ENCODE measurements around the gene PLEKHG3.

DNA sequence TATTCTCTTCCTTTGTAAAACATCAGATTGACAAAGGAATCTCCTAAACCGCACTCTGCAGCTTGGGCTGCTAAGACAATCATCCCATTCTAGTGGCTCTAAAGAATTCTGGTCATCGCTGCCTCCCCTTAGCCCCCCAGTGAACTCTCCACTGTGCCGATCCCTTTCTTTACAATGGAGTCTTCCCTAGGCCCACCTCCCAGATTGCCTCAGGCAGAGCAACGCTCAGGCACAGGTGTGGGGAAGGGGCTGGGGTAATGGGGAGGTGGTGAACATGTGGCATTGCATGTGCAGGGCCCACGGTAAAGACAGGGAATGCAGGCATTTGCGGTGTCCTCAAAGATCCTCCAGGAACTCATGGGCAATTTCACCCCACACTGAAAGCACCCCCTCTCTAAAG is 86.3 kb downstream of the PLEKHG3 start:
- TF ChIP-seq, protein P1, sequence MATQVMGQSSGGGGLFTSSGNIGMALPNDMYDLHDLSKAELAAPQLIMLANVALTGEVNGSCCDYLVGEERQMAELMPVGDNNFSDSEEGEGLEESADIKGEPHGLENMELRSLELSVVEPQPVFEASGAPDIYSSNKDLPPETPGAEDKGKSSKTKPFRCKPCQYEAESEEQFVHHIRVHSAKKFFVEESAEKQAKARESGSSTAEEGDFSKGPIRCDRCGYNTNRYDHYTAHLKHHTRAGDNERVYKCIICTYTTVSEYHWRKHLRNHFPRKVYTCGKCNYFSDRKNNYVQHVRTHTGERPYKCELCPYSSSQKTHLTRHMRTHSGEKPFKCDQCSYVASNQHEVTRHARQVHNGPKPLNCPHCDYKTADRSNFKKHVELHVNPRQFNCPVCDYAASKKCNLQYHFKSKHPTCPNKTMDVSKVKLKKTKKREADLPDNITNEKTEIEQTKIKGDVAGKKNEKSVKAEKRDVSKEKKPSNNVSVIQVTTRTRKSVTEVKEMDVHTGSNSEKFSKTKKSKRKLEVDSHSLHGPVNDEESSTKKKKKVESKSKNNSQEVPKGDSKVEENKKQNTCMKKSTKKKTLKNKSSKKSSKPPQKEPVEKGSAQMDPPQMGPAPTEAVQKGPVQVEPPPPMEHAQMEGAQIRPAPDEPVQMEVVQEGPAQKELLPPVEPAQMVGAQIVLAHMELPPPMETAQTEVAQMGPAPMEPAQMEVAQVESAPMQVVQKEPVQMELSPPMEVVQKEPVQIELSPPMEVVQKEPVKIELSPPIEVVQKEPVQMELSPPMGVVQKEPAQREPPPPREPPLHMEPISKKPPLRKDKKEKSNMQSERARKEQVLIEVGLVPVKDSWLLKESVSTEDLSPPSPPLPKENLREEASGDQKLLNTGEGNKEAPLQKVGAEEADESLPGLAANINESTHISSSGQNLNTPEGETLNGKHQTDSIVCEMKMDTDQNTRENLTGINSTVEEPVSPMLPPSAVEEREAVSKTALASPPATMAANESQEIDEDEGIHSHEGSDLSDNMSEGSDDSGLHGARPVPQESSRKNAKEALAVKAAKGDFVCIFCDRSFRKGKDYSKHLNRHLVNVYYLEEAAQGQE (IDR thresholded peaks at IDR 0.05; ENCODE audit: borderline replicate concordance in 1 of 2, low read depth in 1 of 2, low read length in 2 of 2): no peak
- TF ChIP-seq MAZ (IDR thresholded peaks at IDR 0.05; ENCODE audit: borderline replicate concordance, low read depth, low read length) (no peak), MAZ (CRISPR knock-in tag; IDR thresholded peaks at IDR 0.05; ENCODE audit: low read depth) (no peak), EZH2 (conservative IDR thresholded peaks at IDR 0.05; ENCODE audit: low read depth, low read length) (no peak), ZKSCAN5 (CRISPR knock-in tag; IDR thresholded peaks at IDR 0.05) (no peak)
